Aorta (tissue), 5 donors: ENCODE results near the gene PRSS1. TPM values are rescaled to one million over a fixed set of nuclear protein-coding genes. Genes with fewer than 3 reads are reported as not detected.

Experiments
- ATAC-seq: fragments of 200-7000 bp; cut with Tn5 transposase; one replicate; pipeline ENCODE4 v1.9.1; 2022; ENCODE audit warnings: moderate library complexity; ENCODE audit not compliant: low FRiP score
- DNase-seq, 2 donors: peaks; one replicate each; pipeline ENCODE4 v3.0.0-alpha.2; 2020
- H3K27ac ChIP-seq, 2 donors: one replicate each; pipeline ENCODE4 v1.5.1; 2013; ENCODE audit warnings: low read length in 2 of 2, mild to moderate bottlenecking in 2 of 2, moderate library complexity in 2 of 2, control low read depth in 1 of 2, inconsistent platforms in 1 of 2, low read depth in 1 of 2
- H3K27me3 ChIP-seq, 2 donors: one replicate each; pipeline ENCODE4 v1.6.1; 2013; ENCODE audit warnings: control low read depth in 1 of 2, low read length in 1 of 2, mild to moderate bottlenecking in 1 of 2, moderate library complexity in 1 of 2; ENCODE audit not compliant: insufficient read depth in 2 of 2, control insufficient read depth in 1 of 2
- H3K36me3 ChIP-seq, 2 donors: one replicate each; pipeline ENCODE4 v1.6.1; 2013; ENCODE audit warnings: control low read depth in 1 of 2, low read length in 1 of 2, mild to moderate bottlenecking in 1 of 2; ENCODE audit not compliant: insufficient read depth in 2 of 2, control insufficient read depth in 1 of 2
- H3K4me1 ChIP-seq, 2 donors: one replicate each; pipeline ENCODE4 v1.6.1; 2013; ENCODE audit warnings: low read length in 2 of 2, control low read depth in 1 of 2, mild to moderate bottlenecking in 1 of 2, moderate library complexity in 1 of 2; ENCODE audit not compliant: insufficient read depth in 2 of 2, control insufficient read depth in 1 of 2
- H3K4me3 ChIP-seq, 2 donors: one replicate each; pipeline ENCODE4 v1.5.1; 2013; ENCODE audit warnings: low read length in 2 of 2, control low read depth in 1 of 2, mild to moderate bottlenecking in 1 of 2
- H3K9me3 ChIP-seq: one replicate; pipeline ENCODE4 v1.6.1; 2013; ENCODE audit warnings: mild to moderate bottlenecking, low read length; ENCODE audit not compliant: control insufficient read depth
- WGBS, 2 donors: extraction: QIAGEN DNeasy Blood & Tissue Kit; methylation state at CpG; one replicate each; pipeline ENCODE4 v1.1.7; 2013; 5-methylcytosine and 5-hydroxymethylcytosine counted together
- intact Hi-C, 2 donors: fragments of 100-400 bp; cut with DNase I; formaldehyde crosslinking; loops; one replicate each; pipeline versions ENCODE4 v1.14.2 to v1.15.0; 2022
- polyA plus RNA-seq, 2 donors: library from polyadenylated mRNA; stranded (reverse); fragments of 200-250 nt; gene quantifications; one replicate each; pipeline ENCODE4 v1.2.3, GENCODE V29; 2013
- total RNA-seq, 2 donors: library from RNA; stranded (reverse); fragmentation: NEBNext Ultra II Directional; extraction: Animal tissue kit (Norgen Biotek cat#: 25700); gene quantifications; one replicate each; pipeline ENCODE4 v1.2.1, GENCODE V29; 2021
- donor health status: healthy with polysubstance abuse.
- donor health status: Bipolar disorder and iron deficiency.
- donor health status: DM: no; HTN: no; CAD: no.
- donor health status: DM: no; HTN: no; CAD: no.
- donor health status: DM: yes; HTN: yes; CAD: no.

The PRSS1 gene
- total and polyA plus RNA-seq, 4 donors = 5.6 to 19.9 (median 7.5) TPM

- H3K36me3 ChIP-seq = no peaks in the 10 kb centered on the region
- no peak overlapping the region for H3K27ac ChIP-seq
- no peak overlapping the region for H3K4me3 ChIP-seq
- H3K27me3 ChIP-seq = no peaks in the 10 kb centered on the region
- no peaks in the 10 kb centered on the region for H3K9me3 ChIP-seq
- DNase-seq (no peak), ATAC-seq (no peak)
- H3K4me1 ChIP-seq = no peaks in the 10 kb centered on the region
- intact Hi-C loops = no loop called here
- 76 to 79% methylated on average over 2 of the region's 2 CpGs for WGBS, 2 donors
These were observed 34.9 kb upstream of the PRSS1 start for GRCh38 chr7:142714375-142714774.

DNA sequence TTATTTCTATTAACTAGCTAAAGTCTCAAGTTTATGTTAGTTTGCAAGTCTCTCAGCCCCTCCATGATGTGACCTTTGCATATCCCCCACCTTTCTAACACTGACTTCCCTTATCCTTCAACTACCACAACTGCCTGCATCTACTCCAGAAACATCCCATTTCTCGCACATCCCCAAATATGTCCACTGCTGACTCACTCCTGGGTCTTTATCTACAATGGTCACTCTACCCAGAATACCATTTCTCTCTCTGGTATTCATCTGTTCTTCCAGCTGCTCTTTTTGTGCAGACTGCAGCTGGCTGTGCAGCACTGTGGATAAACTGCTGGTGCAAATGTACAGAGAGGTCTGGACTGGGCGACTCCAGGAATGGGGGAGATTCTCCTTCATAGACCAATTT, 32.7 kb upstream of the PRSS1 start:
- intact Hi-C loops = loop anchor here in 1 of 2 donors (2.0 kb wide), 1 partner anchor 66 kb away; no protein-coding TSS in a partner anchor
- ATAC-seq = no peak

DNA sequence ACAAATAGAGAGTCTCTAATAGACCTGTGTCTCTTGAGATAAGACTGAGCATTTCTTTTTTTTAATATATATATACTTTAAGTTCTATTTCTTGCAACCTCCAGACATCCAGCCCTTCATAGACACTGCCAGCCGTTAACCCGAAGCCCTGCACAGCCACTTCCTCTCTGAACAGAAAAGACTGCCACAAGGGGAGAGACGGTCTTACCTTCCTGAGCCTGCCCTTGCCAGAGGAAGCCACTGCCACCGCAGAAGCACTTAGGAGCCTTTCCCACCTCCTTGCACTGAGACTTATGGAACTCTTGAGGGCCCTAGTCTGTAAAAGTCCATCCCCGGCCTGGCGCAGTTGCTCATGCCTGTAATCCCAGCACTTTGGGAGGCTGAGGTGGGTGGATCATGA, 31.8 kb upstream of the PRSS1 start:
- no peak for ATAC-seq
- H3K36me3 ChIP-seq = no peaks in the 10 kb centered on the region

More for the DNA sequence above, 32.7 kb upstream of the PRSS1 start:
- DNase-seq = no peak
- Histone ChIP-seq H3K4me1 (no peaks in the 10 kb centered on the region), H3K27ac (no peak overlapping the region), H3K27me3 (no peaks in the 10 kb centered on the region), H3K36me3 (no peaks in the 10 kb centered on the region), H3K9me3 (no peaks in the 10 kb centered on the region), H3K4me3 (no peak overlapping the region)
- WGBS, 2 donors = 46 to 65% methylated on average over 2 of the region's 2 CpGs

DNA sequence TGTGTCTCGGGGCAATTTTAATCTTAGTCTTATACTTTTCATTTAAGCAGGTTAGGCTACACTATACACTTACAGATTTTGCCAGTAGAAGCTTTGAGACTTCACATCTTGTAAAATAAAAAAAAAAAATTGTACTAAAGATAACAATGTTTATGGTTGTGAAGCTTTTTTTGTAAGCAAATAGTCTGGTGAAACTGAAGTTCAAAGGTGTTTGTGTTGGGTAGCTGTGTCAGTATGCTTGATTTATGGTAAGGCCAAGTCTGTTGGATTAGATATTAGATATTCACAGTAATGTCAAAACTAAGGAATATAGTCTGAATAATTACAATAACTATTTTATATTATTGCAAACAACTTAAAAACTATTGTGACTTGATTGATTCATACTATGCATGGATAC, 31.0 kb upstream of the PRSS1 start:
- 77% methylated on average over 1 of the region's 1 CpG for WGBS, 2 donors
- ATAC-seq (no peak), DNase-seq (no peak)
- intact Hi-C loops = no loop called here
- no peaks in the 10 kb centered on the region for H3K36me3 ChIP-seq
- H3K27ac ChIP-seq = no peak overlapping the region
- no peaks in the 10 kb centered on the region for H3K9me3 ChIP-seq
- H3K27me3 ChIP-seq = no peaks in the 10 kb centered on the region
- no peak overlapping the region for H3K4me3 ChIP-seq
- no peaks in the 10 kb centered on the region for H3K4me1 ChIP-seq

More for the DNA sequence above, 31.8 kb upstream of the PRSS1 start:
- WGBS, 2 donors = 85 to 94% methylated on average over 6 of the region's 6 CpGs
- DNase-seq = no peak
- H3K4me3 ChIP-seq = no peak overlapping the region
- H3K27ac ChIP-seq = no peak overlapping the region
- H3K4me1 ChIP-seq = no peaks in the 10 kb centered on the region
- H3K9me3 ChIP-seq = no peaks in the 10 kb centered on the region
- intact Hi-C loops = loop anchor here in 1 of 2 donors (2.0 kb wide), 1 partner anchor 65 kb away; no protein-coding TSS in a partner anchor
- no peaks in the 10 kb centered on the region for H3K27me3 ChIP-seq

- no peak overlapping the region for H3K4me3 ChIP-seq
- no peak overlapping the region for H3K27ac ChIP-seq
- WGBS, 2 donors = 87 to 92% methylated on average over 8 of the region's 8 CpGs
- no peaks in the 10 kb centered on the region for H3K4me1 ChIP-seq
- H3K27me3 ChIP-seq = no peaks in the 10 kb centered on the region
- intact Hi-C loops = no loop called here
- no peaks in the 10 kb centered on the region for H3K9me3 ChIP-seq
- H3K36me3 ChIP-seq = no peaks in the 10 kb centered on the region
- ATAC-seq (no peak), DNase-seq (no peak)
These were observed 29.0 kb upstream of the PRSS1 start for GRCh38 chr7:142720172-142720773.

GRCh38 chr7:142720986-142721385, 28.3 kb upstream of the PRSS1 start:
- no peaks in the 10 kb centered on the region for H3K27me3 ChIP-seq
- no peak overlapping the region for H3K27ac ChIP-seq
- WGBS, 2 donors = 89 to 90% methylated on average over 10 of the region's 10 CpGs
- H3K36me3 ChIP-seq = no peaks in the 10 kb centered on the region
- H3K4me3 ChIP-seq = no peak overlapping the region
- no peak for ATAC-seq
- intact Hi-C loops = no loop called here
- no peaks in the 10 kb centered on the region for H3K9me3 ChIP-seq
- no peak for DNase-seq
- no peaks in the 10 kb centered on the region for H3K4me1 ChIP-seq

GRCh38 chr7:142722248-142722794, 27.0 kb upstream of the PRSS1 start:
- Histone ChIP-seq H3K4me3 (no peak overlapping the region), H3K4me1 (no peaks in the 10 kb centered on the region), H3K9me3 (no peaks in the 10 kb centered on the region), H3K36me3 (no peaks in the 10 kb centered on the region), H3K27me3 (no peaks in the 10 kb centered on the region), H3K27ac (no peak overlapping the region)
- intact Hi-C loops = no loop called here
- DNase-seq (no peak), ATAC-seq (no peak)
- WGBS, 2 donors = 63 to 65% methylated on average over 15 of the region's 15 CpGs

DNA sequence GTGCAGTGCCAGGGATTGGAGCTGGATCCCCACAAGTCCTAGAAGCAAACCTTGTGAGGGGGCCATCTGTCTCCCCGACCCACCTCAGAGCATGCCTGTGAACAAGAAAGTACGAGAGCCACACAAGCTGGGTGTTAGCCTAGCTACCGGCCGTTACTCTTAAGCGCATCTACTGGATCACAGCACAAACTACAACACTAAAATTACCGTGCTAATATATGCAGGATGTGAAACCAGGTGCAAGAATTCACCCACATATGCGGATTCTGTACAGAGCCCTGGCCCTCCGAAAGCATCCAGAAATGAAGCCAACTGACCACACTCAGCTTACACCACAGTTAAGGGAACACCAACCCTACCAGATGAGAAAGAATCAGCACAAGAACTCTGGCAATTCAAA, 16.0 kb upstream of the PRSS1 start:
- no peak for DNase-seq

DNA sequence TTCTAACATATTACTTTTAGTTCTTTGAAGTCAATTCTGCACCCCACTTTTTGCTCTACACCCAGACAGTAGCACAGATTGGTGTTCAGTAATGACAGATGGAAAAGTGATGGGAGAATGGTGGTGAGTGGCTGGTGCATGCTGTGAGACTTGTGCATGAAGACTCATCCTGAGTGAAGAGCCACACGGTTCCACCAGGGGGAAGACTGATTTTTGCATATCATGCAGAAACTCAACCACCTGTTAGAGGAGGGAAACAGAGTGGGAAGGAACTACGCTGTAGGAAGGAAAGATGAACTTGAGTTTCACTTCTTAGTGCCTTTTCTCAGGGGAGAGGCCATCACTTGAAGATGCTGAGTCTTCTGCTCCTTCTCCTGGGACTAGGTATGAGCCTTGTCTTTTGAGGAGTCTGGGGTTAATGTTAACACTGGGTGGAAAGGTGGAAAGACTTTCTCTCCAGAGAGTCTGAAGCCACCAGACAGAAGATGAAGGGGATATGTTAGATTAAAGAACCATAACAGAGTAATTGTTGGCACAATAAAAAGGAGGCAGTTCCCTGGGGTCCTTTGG, 9.3 kb upstream of the PRSS1 start:
- ATAC-seq = no peak

More for the DNA sequence above, 16.0 kb upstream of the PRSS1 start:
- no peaks in the 10 kb centered on the region for H3K4me1 ChIP-seq
- intact Hi-C loops = no loop called here
- H3K27ac ChIP-seq = no peak overlapping the region
- no peaks in the 10 kb centered on the region for H3K36me3 ChIP-seq
- H3K27me3 ChIP-seq = no peaks in the 10 kb centered on the region
- peaks cover 1% of the 10 kb centered on the region for H3K9me3 ChIP-seq
- no peak overlapping the region for H3K4me3 ChIP-seq
- ATAC-seq = no peak
- WGBS, 2 donors = 90 to 91% methylated on average over 8 of the region's 8 CpGs

More for the DNA sequence above, 9.3 kb upstream of the PRSS1 start:
- H3K9me3 ChIP-seq = no peaks in the 10 kb centered on the region
- H3K27me3 ChIP-seq = no peaks in the 10 kb centered on the region
- 91% methylated on average over 2 of the region's 2 CpGs for WGBS, 2 donors
- intact Hi-C loops = no loop called here
- H3K4me1 ChIP-seq = peaks cover 2 to 4% of the 10 kb centered on the region in 2 donors
- no peak overlapping the region for H3K4me3 ChIP-seq
- H3K27ac ChIP-seq = no peak overlapping the region
- H3K36me3 ChIP-seq = no peaks in the 10 kb centered on the region
- DNase-seq = no peak
